GM08714 (cell line): ENCODE results near the gene PATZ1.

Experiments
- H3K4me3 ChIP-seq: fragments of 200-500 bp; sonication (Bioruptor generic); 2 replicates; pipeline ENCODE4 v1.5.1; 2014; ENCODE audit warnings: mild to moderate bottlenecking, low read length, inconsistent platforms
- ZNF274 ChIP-seq: IDR thresholded peaks from 2 replicates; pipeline ENCODE4 v1.6.1; 2012; ENCODE audit warnings: mild to moderate bottlenecking, low read depth, low read length

Gene PATZ1

GRCh38 chr22:31288496-31289240 is 57.5 kb downstream of the PATZ1 start:
- no peak for TF ChIP-seq ZNF274
- H3K4me3 ChIP-seq = no peak overlapping the region

GRCh38 chr22:31287818-31288495 is 58.2 kb downstream of the PATZ1 start:
- no peak overlapping the region for H3K4me3 ChIP-seq

GRCh38 chr22:31286360-31287255 is 59.5 kb downstream of the PATZ1 start:
- TF ChIP-seq ZNF274 = no peak
- no peak overlapping the region for H3K4me3 ChIP-seq

More at GRCh38 chr22:31287818-31288495, 58.2 kb downstream of the PATZ1 start:
- TF ChIP-seq ZNF274 = no peak

GRCh38 chr22:31284281-31285155 is 61.6 kb downstream of the PATZ1 start:
- no peak overlapping the region for H3K4me3 ChIP-seq
- no peak for TF ChIP-seq ZNF274

GRCh38 chr22:31282748-31283468 is 63.2 kb downstream of the PATZ1 start:
- no peak overlapping the region for H3K4me3 ChIP-seq
- no peak for TF ChIP-seq ZNF274

- TF ChIP-seq ZNF274 = no peak
- no peak overlapping the region for H3K4me3 ChIP-seq
Measured at GRCh38 chr22:31281733-31282132, 64.4 kb downstream of the PATZ1 start.

GRCh38 chr22:31279821-31280505 is 66.2 kb downstream of the PATZ1 start:
- no peak overlapping the region for H3K4me3 ChIP-seq
- no peak for TF ChIP-seq ZNF274

- TF ChIP-seq ZNF274 = no peak
- H3K4me3 ChIP-seq = no peak overlapping the region
Measured at GRCh38 chr22:31279327-31279669, 66.8 kb downstream of the PATZ1 start.

GRCh38 chr22:31278626-31279326 is 67.4 kb downstream of the PATZ1 start:
- no peak for TF ChIP-seq ZNF274
- H3K4me3 ChIP-seq = no peak overlapping the region

GRCh38 chr22:31278151-31278621 is 68.0 kb downstream of the PATZ1 start:
- no peak for TF ChIP-seq ZNF274

GRCh38 chr22:31277741-31278140 is 68.4 kb downstream of the PATZ1 start:
- TF ChIP-seq ZNF274 = no peak
- H3K4me3 ChIP-seq = no peak overlapping the region

More at GRCh38 chr22:31278151-31278621, 68.0 kb downstream of the PATZ1 start:
- no peak overlapping the region for H3K4me3 ChIP-seq
